Stomach smooth muscle (tissue), 2 donors: Measurements from ENCODE around the gene CYP2B6.
"Not testable (repeated sequence)": the region's sequence is repeated elsewhere in the genome, so short reads cannot be mapped to it uniquely, and the experiment has no call there.

Experiments
- H3K27ac ChIP-seq: one replicate; pipeline ENCODE4 v1.7.0; 2013; ENCODE audit warnings: mild to moderate bottlenecking, low read length, inconsistent platforms
- H3K27me3 ChIP-seq, 2 donors: one replicate each; pipeline ENCODE4 v1.7.0; 2013; ENCODE audit warnings: low read length in 2 of 2; ENCODE audit not compliant: insufficient read depth in 2 of 2, control insufficient read depth in 1 of 2
- H3K36me3 ChIP-seq, 2 donors: one replicate each; pipeline ENCODE4 v1.7.0; 2013; ENCODE audit warnings: low read length in 2 of 2; ENCODE audit not compliant: control insufficient read depth in 2 of 2, insufficient read depth in 2 of 2
- H3K4me1 ChIP-seq: one replicate; pipeline ENCODE4 v1.7.0; 2013; ENCODE audit warnings: low read length; ENCODE audit not compliant: control insufficient read depth, insufficient read depth
- H3K4me3 ChIP-seq, 2 donors: one replicate each; pipeline ENCODE4 v1.7.0; 2013; ENCODE audit warnings: low read length in 2 of 2
- H3K9ac ChIP-seq, 2 donors: one replicate each; pipeline ENCODE4 v1.7.0; 2013; ENCODE audit warnings: low read length in 2 of 2, mild to moderate bottlenecking in 1 of 2
- H3K9me3 ChIP-seq, 2 donors: one replicate each; pipeline ENCODE4 v1.7.0; 2013; ENCODE audit warnings: low read length in 2 of 2; ENCODE audit not compliant: control insufficient read depth in 2 of 2
- donor health status: healthy.
- donor health status: Pancreatic carcinoma.

Gene CYP2B6

DNA sequence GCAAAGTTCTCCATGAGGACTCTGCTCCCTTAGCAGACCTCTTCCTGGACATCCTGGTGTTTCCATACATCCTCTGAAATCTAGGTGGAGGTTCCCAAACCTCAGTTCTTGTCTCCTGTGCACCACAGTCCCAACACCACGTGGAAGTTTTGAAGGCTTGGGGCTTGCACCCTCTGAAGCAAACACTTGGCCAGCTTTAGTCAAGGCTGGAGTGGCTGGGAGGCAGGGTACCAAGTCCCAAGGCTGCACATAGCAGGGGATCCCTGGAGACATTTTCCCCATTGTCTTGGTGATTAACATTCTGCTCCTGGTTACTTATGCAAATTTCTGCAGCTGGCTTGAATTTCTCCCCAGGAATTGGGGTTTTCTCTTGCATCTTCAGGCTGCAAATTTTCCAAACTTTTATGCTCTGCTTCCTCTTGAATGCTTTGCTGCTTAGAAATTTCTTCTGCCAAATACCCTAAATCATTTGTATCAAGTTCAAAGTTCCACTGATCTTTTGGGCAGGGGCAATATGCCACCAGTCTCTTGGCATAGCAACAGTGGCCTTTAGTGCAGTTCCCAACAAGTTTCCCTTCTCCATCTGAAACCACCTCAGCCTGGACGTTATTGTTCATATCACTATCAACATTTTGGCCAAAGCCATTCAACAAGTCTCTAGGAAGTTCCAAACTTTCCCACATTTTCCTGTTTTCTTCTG lies 10.2 kb upstream of the CYP2B6 start:
- H3K4me3 ChIP-seq, H3K9me3 ChIP-seq, H3K27ac ChIP-seq, H3K36me3 ChIP-seq, H3K9ac ChIP-seq, H3K27me3 ChIP-seq, H3K4me1 ChIP-seq: not testable (repeated sequence)

DNA sequence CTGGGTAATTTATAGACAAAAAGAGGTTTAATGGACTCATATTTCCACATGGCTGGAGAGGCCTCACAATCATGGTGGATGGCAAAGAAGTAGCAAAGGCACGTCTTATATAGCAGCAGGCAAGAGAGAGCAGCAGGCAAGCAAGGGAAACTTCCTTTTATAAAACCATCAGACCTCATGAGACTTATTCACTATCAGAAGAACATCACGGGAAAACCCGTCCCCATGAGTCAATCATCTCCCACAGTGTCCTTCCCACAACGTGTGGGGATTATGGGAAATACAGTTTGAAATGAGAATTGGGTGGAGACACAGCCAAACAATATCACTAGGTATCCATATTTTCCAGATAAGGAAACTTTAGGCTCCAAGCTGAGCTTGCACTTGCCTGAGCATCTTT lies 9.5 kb upstream of the CYP2B6 start:
- Histone ChIP-seq H3K27ac (no peak overlapping the region), H3K9me3 (no peaks in the 10 kb centered on the region), H3K27me3 (peaks cover 0 to 10% of the 10 kb centered on the region in 2 donors), H3K4me1 (no peaks in the 10 kb centered on the region), H3K9ac (no peak overlapping the region), H3K36me3 (no peaks in the 10 kb centered on the region), H3K4me3 (no peak overlapping the region)

DNA sequence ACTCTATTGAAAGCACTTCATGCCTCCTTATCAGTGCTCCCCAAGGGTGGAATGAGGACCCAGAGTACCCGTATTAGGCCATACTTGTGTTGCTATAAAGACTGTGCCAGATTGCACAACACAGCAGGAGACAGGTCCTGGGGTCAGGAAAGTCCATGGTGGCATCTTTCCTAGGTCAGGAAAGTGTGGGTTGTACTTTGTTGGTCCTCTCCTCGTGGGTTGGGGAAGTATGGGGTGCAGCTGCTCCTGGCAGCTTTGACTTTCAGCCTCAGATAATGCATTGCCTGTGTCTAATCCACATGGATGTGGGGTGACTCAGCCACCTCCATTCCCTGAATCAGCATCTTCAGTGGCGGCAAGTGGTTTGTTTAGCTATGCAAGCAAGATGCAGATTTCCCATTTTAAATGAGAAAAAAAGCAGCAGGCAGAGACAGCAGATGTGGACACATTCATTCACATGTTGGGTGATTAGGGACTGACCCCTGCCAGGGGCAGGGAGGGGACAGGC lies 8.4 kb upstream of the CYP2B6 start:
- Histone ChIP-seq H3K36me3 (no peaks in the 10 kb centered on the region), H3K27me3 (peaks cover 0 to 12% of the 10 kb centered on the region in 2 donors), H3K9ac (no peak overlapping the region), H3K9me3 (no peaks in the 10 kb centered on the region), H3K4me1 (no peaks in the 10 kb centered on the region), H3K27ac (no peak overlapping the region), H3K4me3 (no peak overlapping the region)

DNA sequence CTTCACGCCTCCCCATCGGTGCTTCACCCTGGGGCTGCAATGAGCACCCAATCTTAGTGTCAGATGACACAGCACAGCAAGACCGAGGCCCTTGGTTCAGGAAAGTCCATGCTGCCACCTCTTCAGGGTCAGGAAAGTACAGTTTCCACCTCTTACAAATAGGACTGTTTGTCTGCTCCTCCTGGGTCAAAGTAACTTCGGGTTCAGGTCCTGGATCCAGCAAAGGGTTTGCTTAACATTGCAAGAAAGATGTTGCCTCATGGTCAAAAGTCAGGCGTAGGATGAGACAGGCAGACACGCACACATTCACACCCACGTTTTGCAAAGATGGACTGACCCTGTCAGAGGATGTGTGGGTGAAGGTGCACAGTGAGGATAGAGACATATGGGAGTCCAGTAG lies 1.6 kb upstream of the CYP2B6 start:
- Histone ChIP-seq H3K4me3 (no peak overlapping the region), H3K36me3 (no peaks in the 10 kb centered on the region), H3K4me1 (no peaks in the 10 kb centered on the region), H3K9me3 (no peaks in the 10 kb centered on the region), H3K9ac (no peak overlapping the region), H3K27me3 (peaks cover 0 to 2% of the 10 kb centered on the region in 2 donors), H3K27ac (no peak overlapping the region)

DNA sequence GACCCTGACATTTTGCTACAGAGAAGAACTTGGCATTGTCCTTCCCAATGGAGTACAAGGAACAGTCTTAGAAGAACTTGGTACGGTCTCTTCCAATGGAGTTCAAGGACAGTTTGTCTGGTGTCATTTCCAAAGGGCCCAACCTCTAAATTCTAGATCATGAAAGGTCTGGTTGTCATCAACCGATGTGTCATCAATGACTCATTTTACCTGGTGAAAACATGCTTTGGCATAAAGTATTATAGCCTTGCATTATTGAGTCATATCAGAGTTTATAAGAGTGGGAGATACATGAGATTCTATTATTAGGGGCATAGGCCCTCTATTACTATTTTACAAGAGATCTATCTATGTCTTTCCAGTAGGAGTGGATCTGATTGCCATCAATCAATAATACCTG lies 4.3 kb downstream of the CYP2B6 start:
- no peak overlapping the region for H3K4me3 ChIP-seq
- H3K27me3 ChIP-seq = no peaks in the 10 kb centered on the region
- no peak overlapping the region for H3K9ac ChIP-seq
- H3K36me3 ChIP-seq = no peaks in the 10 kb centered on the region
- no peaks in the 10 kb centered on the region for H3K4me1 ChIP-seq
- no peaks in the 10 kb centered on the region for H3K9me3 ChIP-seq
- H3K27ac ChIP-seq = no peak overlapping the region

DNA sequence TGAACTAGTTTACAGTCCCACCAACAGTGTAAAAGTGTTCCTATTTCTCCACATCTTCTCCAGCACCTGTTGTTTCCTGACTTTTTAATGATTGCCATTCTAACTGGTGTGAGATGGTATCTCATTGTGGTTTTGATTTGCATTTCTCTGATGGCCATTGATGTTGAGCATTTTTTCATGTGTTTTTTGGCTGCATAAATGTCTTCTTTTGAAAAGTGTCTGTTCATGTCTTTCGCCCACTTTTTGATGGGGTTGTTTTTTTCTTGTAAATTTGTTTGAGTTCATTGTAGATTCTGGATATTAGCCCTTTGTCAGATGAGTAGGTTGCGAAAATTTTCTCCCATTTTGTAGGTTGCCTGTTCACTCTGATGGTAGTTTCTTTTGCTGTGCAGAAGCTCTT lies 7.9 kb downstream of the CYP2B6 start:
- H3K9ac ChIP-seq, H3K27ac ChIP-seq, H3K4me1 ChIP-seq, H3K27me3 ChIP-seq, H3K36me3 ChIP-seq, H3K4me3 ChIP-seq, H3K9me3 ChIP-seq: not testable (repeated sequence)

DNA sequence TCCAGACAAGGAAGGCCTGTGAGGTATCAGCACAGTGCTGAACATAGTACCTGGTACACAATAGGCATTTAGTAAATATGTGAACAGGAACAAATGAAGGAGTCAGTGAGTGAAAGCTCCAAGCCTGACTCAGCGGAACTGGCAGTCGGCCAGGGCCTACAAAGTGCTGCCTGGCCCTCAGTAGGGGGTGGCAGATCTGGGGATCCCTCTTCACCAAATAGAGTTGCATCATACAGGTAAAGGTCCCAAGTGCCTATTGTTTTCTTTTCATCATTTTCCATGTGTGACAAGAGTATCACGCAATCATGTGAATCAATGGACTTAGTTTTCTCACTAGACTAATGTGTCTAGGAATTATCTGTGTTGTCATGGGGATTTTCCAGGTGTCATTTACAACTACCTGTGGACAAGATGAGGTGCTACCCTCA lies 9.2 kb downstream of the CYP2B6 start:
- Histone ChIP-seq H3K4me3 (no peak overlapping the region), H3K9me3 (peaks cover 0 to 4% of the 10 kb centered on the region in 2 donors), H3K4me1 (no peaks in the 10 kb centered on the region), H3K36me3 (no peaks in the 10 kb centered on the region), H3K27me3 (peaks cover 0 to 4% of the 10 kb centered on the region in 2 donors), H3K27ac (no peak overlapping the region), H3K9ac (no peak overlapping the region)

DNA sequence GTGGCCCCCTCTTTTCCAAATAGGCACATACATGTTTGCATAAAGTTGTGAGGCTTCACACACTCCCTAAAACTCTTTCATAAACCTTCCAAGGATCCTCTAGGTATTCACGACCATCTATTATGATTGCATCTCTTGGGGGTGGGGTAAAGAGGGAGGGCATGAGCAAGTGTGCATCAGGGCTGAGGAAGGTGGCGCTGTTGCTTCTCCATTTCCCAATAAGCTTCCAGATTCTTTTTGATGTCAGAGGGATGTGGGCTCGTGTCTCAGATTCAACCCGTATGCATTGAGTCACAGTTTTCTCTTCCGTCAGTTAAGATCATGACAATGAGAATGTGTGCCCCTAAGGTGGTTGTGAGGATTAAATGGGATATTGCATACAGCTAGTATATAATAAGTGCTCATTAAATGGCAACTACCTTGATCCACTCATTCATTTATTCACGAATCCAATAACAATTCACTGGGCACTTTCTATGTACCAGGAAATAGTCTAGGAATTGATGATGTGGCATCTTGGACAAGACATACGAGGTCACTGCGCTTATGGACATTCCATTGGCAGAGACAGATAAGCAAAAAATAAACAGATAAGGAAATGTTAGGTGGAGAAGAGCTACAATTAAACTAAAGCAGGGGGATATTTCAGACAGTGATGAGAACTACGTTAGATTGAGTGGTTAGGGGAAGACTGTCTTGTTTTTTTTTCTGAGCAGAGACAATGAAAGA lies 10.3 kb downstream of the CYP2B6 start:
- peaks cover 0 to 4% of the 10 kb centered on the region in 2 donors for H3K9me3 ChIP-seq
- no peak overlapping the region for H3K9ac ChIP-seq
- H3K36me3 ChIP-seq = no peaks in the 10 kb centered on the region
- no peaks in the 10 kb centered on the region for H3K4me1 ChIP-seq
- no peak overlapping the region for H3K4me3 ChIP-seq
- H3K27ac ChIP-seq = no peak overlapping the region
- H3K27me3 ChIP-seq = peaks cover 0 to 7% of the 10 kb centered on the region in 2 donors

DNA sequence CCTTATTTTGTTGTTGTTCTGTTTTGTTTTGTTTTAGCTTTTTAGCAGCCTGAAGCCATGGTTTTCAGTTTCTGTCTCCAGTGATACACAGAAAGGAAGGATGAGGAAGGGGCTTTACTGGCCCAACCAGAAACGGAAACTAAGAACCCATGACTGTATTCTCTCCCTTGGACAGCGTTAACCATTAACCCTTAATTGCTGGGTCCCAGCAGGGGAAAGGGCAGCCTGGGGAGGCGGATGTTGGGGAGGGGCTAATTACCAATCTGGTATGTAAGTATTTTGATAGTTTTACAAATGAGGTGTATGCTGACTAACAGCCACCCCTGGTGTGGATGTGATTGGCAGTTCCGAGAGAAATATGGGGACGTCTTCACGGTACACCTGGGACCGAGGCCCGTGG lies 12.6 kb downstream of the CYP2B6 start:
- not testable (repeated sequence) for H3K9me3 ChIP-seq

DNA sequence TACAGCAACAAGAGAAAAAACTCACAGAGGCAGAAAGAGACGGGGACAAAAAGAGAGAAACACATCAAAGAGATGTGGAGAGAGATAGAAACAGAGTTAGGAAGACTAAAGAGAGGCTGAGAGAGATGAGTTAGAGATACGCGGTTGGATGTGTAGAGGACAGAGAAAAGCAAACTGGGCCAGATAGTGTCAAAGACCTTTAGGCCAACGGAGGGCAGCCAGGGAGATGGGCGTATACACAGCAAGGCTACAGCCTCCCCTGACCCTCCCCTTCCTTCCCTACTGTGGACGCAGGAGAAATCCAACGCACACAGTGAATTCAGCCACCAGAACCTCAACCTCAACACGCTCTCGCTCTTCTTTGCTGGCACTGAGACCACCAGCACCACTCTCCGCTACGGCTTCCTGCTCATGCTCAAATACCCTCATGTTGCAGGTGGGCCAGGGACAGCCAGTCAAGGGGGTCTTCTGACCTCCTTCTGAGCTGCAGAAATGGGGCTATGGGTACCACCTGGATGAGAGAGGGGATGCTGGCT lies 18.7 kb downstream of the CYP2B6 start:
- Histone ChIP-seq H3K9me3 (no peaks in the 10 kb centered on the region), H3K36me3 (no peaks in the 10 kb centered on the region), H3K27ac (no peak overlapping the region), H3K9ac (no peak overlapping the region), H3K4me3 (no peak overlapping the region), H3K27me3 (peaks cover 0 to 13% of the 10 kb centered on the region in 2 donors), H3K4me1 (no peaks in the 10 kb centered on the region)

More for the DNA sequence above, 12.6 kb downstream of the CYP2B6 start:
- H3K27me3 ChIP-seq = peaks cover 0 to 12% of the 10 kb centered on the region in 2 donors
- not testable (repeated sequence) for H3K4me1 ChIP-seq, H3K27ac ChIP-seq, H3K36me3 ChIP-seq, H3K4me3 ChIP-seq, H3K9ac ChIP-seq

DNA sequence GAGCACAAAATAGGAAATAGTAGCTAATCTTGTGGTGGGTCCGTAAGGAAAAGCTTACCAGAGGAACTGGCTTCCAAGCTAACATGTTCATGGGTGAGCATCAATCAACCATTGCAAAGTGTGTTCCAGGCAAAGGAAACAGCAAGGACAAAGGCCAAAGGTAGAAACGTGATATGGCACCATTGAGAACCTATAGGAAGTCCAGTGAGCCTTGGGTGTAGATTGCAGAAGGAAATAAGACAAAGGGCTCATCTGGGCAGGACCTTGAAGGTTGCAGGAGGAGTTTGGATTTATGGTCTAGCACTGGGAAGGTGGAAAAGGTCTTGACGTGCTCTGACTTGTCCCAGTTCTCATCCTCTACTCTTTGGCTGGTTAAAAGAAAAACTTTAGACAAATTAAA lies 22.3 kb downstream of the CYP2B6 start:
- Histone ChIP-seq H3K27me3 (peaks cover 0 to 8% of the 10 kb centered on the region in 2 donors), H3K36me3 (no peaks in the 10 kb centered on the region), H3K4me3 (no peak overlapping the region), H3K4me1 (no peaks in the 10 kb centered on the region), H3K27ac (no peak overlapping the region), H3K9ac (no peak overlapping the region), H3K9me3 (no peaks in the 10 kb centered on the region)
